HEK293T (cell line): ENCODE data around the gene HSD17B4.

Experiments used
- BHLHE40 ChIP-seq: fragments of 450-650 bp; IDR thresholded peaks from 2 replicates; pipeline ENCODE4 v1.6.1; 2016; ENCODE audit warnings: mild to moderate bottlenecking, moderate library complexity, borderline replicate concordance
- FOXA1 ChIP-seq: fragments of 450-650 bp; IDR thresholded peaks from 2 replicates; pipeline ENCODE4 v1.6.1; 2016; ENCODE audit warnings: mild to moderate bottlenecking
- FOXM1 ChIP-seq: fragments of 450-650 bp; IDR thresholded peaks from 2 replicates; pipeline ENCODE4 v1.6.1; 2017; ENCODE audit warnings: mild to moderate bottlenecking, borderline replicate concordance
- LEF1 ChIP-seq: fragments of 450-650 bp; IDR thresholded peaks from 2 replicates; pipeline ENCODE4 v1.6.1; 2017; ENCODE audit warnings: mild to moderate bottlenecking, borderline replicate concordance
- NFRKB ChIP-seq: fragments of 450-650 bp; IDR thresholded peaks from 2 replicates; pipeline ENCODE4 v1.6.1; 2016; ENCODE audit warnings: mild to moderate bottlenecking, moderate library complexity
- TF ChIP-seq, protein P1 (sequence below): fragments of 450-650 bp; IDR thresholded peaks from 2 replicates; pipeline ENCODE4 v1.6.1; 2016

DNA sequence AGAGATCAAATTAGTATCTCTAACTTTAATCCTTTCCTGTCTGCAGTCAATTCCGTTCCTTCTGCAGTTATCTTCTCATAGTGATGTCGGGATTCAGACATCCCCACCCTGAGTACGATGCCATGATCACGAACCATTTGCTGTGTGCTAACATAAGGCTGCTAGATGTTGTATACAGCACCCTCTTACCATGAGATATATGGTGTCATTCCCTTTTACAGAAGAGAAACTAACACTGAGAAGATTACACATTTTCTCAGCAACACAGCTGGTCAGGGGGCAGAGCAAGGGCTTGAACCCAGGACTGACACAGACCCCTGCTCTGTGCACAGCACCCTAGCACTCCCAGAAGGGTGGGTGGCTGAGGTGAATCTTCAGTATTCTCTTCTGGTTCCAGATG lies 46.9 kb upstream of the HSD17B4 start:
- TF ChIP-seq FOXM1 (no peak), BHLHE40 (no peak), LEF1 (no peak), NFRKB (no peak), FOXA1 (no peak)
- TF ChIP-seq, protein P1, sequence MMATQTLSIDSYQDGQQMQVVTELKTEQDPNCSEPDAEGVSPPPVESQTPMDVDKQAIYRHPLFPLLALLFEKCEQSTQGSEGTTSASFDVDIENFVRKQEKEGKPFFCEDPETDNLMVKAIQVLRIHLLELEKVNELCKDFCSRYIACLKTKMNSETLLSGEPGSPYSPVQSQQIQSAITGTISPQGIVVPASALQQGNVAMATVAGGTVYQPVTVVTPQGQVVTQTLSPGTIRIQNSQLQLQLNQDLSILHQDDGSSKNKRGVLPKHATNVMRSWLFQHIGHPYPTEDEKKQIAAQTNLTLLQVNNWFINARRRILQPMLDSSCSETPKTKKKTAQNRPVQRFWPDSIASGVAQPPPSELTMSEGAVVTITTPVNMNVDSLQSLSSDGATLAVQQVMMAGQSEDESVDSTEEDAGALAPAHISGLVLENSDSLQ, result no peak
